T-helper 1 cell (primary cell): ENCODE results near the gene ORMDL2.
A peak's percentile ranks its signal among the peaks of the same experiment; 100 is the strongest.
"Not testable (repeated sequence)": the region's sequence is repeated elsewhere in the genome, so short reads cannot be mapped to it uniquely, and the experiment has no call there.

ENCODE experiments used
- DNase-seq, 5 donors: peaks; one replicate each; pipeline ENCODE4 v3.0.0-alpha.2; 2012 to 2020

The ORMDL2 gene

DNA sequence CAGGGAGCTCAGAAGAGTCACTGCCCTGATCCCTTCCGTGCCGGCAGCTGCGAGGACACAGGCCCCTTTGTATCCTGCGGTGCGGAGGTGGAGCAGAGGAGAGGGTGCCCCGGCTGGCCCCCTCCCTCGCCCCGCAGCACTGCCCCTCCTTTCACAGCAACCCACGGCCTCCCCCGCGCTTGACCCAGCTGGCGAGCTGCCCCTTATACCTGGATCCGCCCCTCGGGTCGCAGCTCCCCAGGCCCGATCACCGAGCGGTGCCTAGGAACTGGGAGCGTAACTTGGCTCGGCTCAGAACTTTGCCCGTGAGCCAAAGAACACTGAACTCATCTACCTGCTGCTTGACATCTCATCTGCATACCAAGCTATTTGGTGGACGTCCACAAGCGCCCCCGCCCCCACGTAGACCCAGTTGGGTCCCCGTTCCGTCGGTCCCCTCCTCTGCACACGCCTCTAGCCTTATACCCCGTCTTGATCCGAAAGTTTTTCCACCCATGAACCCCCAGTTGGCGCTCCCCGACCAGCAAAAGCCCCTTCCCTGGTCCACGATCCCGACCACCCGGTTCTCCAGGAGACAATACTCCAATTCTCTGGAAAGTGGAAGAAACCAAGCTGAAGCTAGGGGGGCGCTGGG, 12.2 kb downstream of the ORMDL2 start:
- DNase-seq = peak in 4 of 5 donors; percentile 9 to 30 (median 16)

DNA sequence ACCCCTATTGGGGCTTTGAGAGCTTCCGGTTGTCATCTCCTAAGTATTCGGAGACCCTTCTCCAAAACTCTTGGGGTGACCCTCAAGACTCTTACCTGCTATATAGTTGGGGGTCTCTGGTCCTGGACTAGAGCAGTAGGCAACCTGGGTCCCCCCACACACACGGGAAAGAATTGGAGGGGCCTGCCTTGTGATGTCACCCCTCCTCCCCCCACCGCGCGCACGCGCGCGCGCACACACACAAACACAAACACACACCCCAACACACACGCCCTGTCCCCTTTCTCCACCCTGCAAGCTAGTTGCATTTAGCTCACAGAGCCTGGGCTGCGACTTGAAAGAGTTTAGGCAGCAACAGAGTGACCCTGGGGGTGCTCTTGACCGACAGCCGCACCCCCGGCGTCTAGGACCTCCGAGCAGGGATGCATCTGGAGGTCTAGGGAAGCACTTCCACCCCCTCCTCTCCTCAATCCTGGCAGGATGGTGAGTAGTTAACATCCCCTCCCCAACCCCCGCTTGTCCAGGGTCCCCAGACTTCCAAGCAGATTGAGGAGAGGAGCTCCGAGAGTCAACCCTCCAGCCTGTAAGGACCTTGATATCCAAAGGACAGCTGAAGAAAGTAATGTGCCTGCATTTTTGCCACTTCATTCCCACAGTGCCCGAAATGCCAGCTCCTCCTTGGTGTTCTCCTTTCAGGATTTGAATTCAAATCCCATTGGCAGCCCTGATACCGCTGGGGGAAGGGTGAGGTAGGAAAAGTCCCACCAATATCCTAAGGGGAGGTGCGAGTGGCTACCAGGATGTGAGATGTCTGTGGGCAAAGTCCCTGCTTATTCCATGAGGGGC, 13.0 kb downstream of the ORMDL2 start:
- DNase-seq = peak in 3 of 5 donors; percentile 12 to 66 (median 13)

DNA sequence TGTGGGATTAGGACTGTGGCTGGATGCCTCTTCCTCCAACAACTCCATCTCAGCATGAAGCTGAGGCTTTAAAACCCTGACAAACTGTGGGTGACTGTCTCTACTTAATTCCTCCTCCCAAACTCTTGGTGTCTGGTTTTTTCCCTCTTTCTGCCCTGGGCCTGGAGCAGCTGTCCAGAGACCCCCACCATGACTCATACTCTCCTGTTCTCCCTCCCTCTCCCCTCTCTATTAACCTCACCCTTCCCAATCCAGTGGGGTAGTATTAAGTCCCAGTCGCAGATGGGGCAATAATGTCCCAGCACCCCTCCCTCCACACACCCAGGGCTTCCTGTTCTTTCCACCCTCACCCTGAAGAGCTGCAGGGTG, 13.6 kb downstream of the ORMDL2 start:
- DNase-seq = no peak

GRCh38 chr12:55833056-55833455, 15.2 kb downstream of the ORMDL2 start:
- DNase-seq = no peak

GRCh38 chr12:55834400-55834799, 16.6 kb downstream of the ORMDL2 start:
- not testable (repeated sequence) for DNase-seq

- DNase-seq = no peak
These were observed 20.5 kb downstream of the ORMDL2 start for GRCh38 chr12:55838361-55838760.

DNA sequence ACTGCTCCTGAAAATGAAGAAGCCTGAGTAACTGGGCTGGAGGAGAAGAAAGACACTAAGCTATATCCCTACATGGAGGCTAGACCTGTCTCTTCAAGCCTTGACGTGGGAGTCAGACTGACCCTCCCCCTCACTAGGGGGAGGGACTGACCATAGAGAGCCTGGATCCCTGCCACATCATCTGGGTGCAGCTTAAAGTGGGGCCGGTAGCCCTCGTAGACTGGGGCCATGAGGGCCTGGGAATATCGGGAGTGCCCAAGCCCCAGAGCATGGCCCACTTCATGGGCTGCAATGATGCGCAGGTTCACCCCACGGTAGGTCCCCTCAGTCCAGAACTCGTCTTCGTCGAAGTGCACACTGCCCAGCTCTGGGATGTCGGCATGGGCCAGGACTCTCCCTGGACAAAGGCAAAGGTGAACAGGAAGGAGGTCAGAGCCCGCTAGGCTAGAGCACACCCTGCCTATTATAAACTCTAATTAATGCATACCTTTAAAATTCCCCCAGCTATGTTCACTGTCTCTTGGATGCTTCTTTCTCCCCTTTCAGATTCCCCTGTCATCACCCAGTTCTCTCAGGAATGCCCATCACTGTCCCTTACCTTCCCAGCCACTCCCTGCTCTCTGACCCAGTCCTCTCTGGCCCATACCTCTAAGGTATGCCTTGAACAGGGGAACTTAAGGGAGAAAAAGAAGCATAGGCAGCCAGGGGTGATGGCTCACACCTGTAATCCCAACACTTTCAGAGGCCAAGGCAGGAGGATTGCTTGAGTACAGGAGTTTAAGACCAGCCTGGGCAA, 21.7 kb downstream of the ORMDL2 start:
- no peak for DNase-seq

DNA sequence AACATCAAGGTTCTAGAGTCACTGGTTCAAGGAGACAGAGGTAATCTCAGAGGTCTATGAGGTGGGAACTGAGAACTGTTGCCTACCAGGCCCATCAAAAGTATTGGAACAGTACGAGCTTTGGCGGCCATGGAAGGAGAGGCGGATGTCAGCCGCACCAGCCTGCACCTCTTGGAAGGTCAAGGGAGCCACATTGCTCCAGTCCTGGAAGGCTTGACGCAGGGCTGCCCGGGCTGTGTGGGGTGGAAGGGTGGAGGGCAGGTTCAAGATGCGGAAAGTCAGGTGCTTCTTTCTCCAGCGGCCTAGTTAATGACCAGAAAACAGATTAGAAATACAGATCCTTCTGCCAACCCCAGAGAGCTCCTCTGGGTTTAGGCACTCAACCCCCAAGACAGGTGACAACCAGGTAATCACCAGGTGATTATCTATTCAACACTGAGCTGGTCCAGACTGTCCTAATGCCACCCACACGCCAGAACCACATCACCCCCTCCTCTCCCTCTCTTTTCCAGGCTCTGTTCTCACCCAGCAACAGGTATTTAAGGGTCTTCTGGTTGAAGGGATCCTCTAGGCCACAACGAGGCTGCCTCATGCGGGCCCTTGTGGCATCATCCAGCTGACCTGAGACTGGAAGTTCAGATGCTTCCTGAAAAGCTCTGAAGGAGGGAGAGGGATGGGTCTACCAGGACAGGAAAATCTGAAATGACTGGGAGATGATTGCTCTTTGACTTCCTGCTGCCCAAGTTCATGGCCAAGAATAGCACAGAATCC, 22.9 kb downstream of the ORMDL2 start:
- DNase-seq = no peak

DNA sequence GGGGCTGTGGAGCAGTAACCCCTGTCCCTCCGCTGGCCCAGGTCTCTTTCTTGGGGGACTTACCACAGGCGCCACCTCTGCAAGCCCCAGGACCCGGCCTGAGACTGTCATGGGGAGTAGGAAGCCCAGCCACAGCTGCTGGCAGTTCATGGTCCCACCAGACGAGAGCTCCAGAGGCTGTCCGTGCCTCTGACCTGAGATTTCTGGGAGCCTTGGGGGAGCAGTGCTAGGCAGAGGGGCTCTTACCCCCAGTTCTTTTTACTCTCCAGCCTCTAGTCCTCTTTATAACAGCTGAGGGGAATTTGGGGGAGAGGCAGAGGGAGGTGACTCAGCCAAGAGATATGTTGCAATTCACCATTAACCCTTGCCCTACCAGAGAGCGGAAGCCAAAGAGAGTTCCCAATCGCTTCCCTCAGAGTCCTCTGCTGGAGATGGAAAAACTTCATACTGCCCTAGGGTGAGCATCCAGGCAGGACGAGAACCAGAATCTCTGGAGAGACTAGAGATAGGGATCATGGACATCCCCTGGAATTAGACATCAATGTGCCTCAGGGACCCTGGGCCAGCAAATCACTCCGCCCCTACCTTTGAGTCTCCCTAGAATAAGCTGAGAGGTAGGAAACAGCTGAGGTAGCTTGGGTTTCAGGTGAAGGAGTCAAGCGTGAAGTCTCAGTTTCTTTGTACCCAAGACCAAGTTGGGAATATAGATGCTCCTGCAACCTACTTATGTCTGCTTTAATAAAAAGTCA, 25.0 kb downstream of the ORMDL2 start, which contains the start of gene MMP19:
Gene MMP19, minus strand, starts transcription at position 256 of the 749 bp plus-strand sequence. Its CDS starts 106 bp downstream, at position 150.
- no peak for DNase-seq

- no peak for DNase-seq
These were observed 25.6 kb downstream of the ORMDL2 start for GRCh38 chr12:55843431-55843830.

- DNase-seq = no peak
These were observed 27.1 kb downstream of the ORMDL2 start for GRCh38 chr12:55844961-55845360.

DNA sequence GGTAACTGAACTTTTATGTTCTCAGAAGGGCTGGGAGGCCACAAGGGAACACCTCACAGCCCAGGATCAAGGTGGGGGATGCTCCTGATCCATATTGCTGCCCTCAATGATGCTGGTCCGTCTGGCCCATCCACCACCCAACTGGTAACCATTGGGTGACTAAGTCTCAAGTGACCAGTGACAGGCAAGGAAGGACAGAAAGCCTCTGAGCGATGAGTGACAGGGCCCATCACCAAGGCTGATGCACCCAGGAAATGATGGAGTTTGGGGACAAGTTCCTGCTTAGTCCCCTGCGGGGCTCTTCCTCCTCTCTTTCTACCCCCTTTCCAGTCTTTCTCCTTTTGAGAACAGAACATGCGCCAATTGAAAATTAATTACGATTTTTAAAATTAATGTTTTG, 27.5 kb downstream of the ORMDL2 start:
- no peak for DNase-seq

GRCh38 chr12:55845785-55846496, 28.1 kb downstream of the ORMDL2 start:
- DNase-seq = no peak

- no peak for DNase-seq
These were observed 29.2 kb downstream of the ORMDL2 start for GRCh38 chr12:55847033-55847432.

DNA sequence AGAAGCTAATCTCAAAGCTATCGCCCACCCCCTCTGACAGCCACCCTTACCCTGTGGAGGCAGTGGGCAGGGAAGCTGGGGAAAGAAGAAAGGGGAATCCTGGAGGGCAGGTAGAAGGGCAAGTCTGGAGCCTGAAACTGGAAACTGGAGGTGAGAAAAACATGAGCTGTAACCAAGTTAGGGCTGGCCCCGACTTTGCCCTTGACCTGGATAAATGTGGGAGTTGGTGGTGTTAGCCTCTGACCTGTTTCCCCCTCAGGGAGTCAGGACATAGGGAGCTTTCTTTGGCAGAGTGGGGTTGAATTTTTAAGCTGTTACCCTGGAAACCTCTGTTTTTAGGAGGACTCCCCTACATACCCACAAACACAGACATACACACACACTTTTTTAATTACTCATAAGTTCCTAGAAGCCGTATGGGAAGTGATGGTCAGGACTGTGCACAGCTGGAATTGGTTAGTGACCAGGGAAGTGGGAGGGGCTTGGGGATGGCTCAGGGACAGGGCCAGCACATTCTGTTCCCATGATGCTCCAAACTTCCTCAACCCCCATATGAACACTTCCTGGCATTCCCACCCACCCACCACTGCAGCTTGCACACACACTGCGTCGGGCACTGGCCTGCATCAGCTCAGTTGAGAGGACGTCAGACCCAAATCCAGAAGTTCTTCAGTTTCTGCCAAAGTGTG, 29.9 kb downstream of the ORMDL2 start:
- no peak for DNase-seq

DNA sequence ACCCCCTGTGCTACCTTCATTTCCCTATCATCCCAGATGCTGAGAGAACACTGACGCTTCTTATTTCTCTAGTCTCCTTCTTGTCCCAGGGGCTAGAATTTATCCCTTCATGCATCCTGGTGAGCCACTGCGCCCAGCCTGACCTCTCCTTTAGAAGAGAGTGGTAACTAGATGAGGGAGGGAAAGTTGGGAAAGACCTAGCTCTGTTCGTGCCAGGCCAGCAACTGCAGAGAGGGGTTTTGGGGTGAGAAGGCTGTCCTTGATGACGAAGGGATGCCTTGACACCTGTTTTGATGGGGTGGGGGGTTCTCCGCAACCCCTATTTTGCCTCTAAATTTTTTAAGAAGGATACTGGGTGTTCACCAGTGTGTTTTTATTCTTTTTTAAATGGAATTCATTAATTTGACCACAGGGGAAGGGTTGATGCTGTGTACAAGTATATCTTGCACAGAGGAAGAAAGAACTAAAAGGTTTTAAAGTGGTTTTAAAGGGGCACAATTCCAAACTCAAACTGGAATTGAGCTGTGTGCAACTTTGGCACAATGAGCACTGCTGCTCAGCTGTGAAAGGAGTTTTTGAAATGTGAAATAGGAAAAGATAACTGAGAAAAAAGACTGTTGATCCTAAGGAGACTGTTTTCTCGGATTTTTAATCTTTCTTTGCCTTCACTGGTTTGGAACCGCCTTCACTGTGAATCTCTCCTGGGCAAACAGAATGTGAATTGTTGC, 31.9 kb downstream of the ORMDL2 start:
- no peak for DNase-seq

- no peak for DNase-seq
These were observed 32.6 kb downstream of the ORMDL2 start for GRCh38 chr12:55850401-55850800.

DNA sequence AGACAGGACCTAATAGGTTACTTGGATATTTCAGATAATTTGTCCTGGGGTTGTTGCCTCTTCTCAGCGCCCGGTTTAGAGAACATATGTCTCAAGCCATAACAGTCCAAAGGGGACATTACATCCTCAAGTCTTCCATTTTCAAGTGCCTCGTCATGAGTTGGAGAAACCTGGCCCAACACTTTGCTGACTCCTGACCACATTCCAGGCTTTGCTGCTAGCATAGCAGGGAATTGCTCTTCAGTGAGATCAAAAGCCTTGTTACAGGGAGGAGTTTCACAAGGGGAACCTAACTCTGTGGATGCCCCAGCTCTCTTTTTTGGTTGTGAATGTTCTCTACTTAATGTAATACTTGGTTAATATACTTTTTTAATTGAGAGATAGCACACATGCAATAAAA, 33.1 kb downstream of the ORMDL2 start:
- DNase-seq = no peak

DNA sequence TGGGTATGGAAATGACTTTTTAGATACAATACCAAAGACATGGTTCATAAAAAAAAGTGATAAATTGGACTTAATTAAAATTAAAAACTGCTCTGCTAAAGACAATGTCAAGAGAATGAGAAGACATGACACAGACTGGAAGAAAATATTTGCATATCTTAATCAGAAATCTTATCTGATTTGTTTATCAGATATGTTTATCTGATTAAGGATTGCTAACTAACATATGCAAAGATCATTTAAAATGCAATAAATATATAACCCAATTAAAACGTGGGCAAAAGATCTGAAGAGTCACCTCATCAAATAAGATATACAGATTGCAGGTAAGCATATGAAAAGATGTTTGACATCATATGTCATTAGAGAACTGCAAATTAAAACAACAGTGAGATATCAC, 34.9 kb downstream of the ORMDL2 start:
- no peak for DNase-seq

GRCh38 chr12:55861396-55861795, 43.6 kb downstream of the ORMDL2 start:
- DNase-seq = no peak
